ENCODE data around the gene TNFRSF11A. TPM values are rescaled to one million over a fixed set of nuclear protein-coding genes. Genes with fewer than 3 reads are reported as not detected.
A peak's percentile ranks its signal among the peaks of the same experiment; 100 is the strongest.

TNFRSF11A gene
- 1.4 TPM for total RNA-seq

DNA sequence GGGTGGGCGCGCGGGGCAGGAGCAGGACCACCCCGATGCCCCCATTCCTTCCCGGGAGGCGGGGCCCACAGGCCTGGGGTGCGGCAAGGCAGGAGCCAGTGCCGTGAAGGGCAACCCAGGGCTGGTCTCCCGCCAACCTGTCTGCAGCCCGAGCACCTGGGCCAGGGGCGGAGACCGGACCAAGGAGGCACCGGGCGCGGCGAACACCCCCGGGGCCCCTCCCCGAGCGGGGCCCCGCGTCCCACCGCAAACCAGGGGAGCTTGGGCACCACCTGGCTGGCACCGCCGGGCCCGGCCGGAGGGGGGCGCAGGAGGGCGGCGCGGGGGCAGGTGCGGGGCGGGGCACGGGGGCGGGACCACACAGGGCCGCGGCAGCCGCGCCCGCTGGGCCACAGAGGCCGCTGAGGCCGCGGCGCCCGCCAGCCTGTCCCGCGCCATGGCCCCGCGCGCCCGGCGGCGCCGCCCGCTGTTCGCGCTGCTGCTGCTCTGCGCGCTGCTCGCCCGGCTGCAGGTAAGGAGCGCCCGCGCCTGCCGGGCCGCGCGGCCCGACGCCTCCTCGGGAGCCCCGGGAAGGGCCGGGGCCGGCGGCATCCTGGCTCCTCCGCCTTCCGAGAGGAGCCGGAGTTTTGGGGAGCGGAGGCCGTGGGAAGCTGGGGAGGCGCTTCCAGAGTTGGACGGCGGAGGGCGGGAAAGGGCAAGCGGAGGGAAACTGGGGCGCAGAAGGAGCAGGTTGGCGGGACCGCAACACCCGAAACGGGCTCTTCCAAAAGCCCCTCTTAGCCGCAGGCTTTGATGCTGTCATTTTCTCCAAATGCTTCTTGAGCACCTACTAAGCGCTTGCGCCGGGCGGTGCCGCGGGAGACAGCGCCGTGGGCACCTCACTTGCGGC, at the start of gene TNFRSF11A:
TNFRSF11A (plus strand) TSS at position 394 of the 889 bp plus-strand sequence; CDS start at position 437, 43 bp downstream.
- Histone ChIP-seq H3K4me3 (ENCODE audit: low read length) (peak within 1 kb of the TSS; percentile 36), H3K27me3 (ENCODE audit: insufficient read depth, low read length) (peaks cover 70% of the 10 kb centered on the region), H3K9me3 (ENCODE audit: low read depth, low read length) (no peaks in the 10 kb centered on the region), H3K4me1 (ENCODE audit: insufficient read depth, low read length) (peaks cover 41% of the 10 kb centered on the region)

DNA sequence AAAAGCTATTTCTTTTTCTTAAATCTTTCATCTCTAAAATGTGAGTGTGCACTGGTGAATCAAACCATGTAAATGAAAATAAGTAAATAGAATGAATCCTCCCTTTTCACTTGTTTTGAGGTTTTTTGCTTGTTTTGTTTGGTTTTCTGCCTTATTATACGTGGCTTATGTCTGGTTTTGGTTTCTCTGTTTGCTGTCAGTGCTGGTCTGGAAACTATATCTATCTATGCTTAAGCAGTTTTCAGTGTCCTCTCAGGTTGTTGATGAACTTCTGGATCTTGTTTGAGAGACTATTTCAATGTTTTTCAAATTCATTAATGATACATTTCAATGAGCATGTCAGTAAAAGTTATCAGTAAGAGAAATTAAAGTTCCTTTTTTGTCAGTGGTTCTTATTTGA, 48.1 kb upstream of the TNFRSF11A start:
- Histone ChIP-seq H3K4me1 (ENCODE audit: insufficient read depth, low read length) (peaks cover 5% of the 10 kb centered on the region), H3K4me3 (ENCODE audit: low read length) (no peak overlapping the region), H3K9me3 (ENCODE audit: low read depth, low read length) (no peaks in the 10 kb centered on the region), H3K27me3 (ENCODE audit: insufficient read depth, low read length) (no peaks in the 10 kb centered on the region)

DNA sequence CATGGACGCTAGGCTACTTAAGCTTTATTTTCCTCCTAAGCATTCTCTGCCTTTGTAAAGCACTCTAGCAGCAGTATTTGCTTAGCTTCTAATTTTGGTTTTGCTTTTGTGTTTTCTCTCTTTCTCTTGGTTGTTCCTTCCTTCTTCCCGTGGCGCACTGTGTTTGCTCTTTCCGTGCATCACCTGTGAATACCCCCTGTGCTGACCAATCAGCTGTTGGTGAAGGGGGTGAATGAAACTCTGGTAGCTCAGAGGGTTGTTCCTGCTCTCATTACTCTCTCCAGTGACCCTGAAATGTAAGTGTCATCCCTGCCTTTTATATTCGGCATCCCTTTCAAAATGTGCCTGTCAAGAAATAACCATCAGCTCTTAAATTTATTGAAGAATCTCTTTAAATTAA, 45.5 kb upstream of the TNFRSF11A start:
- Histone ChIP-seq H3K4me1 (ENCODE audit: insufficient read depth, low read length) (peaks cover 5% of the 10 kb centered on the region), H3K27me3 (ENCODE audit: insufficient read depth, low read length) (no peaks in the 10 kb centered on the region), H3K4me3 (ENCODE audit: low read length) (no peak overlapping the region), H3K9me3 (ENCODE audit: low read depth, low read length) (no peaks in the 10 kb centered on the region)

DNA sequence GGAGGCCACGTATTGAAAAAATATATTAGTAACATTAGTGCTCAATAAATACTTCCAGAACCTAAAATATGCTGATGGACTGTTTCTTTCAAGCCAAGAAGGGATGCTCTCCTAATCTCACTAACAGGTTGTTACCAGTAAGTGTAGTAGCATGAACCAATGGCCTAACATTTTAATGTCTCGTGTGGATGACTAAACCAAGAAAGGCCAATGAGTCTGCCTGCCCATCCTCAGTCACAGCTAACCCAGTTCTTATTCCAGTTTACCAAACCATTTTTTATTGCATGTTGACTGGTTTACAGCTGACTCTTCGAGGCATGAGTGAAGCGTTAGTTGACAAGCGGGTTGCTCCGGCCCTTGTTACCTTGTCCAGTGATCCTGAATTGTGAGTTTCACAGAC, 45.1 kb upstream of the TNFRSF11A start:
- H3K4me1 ChIP-seq (ENCODE audit: insufficient read depth, low read length) = peaks cover 7% of the 10 kb centered on the region
- H3K4me3 ChIP-seq (ENCODE audit: low read length) = no peak overlapping the region
- no peaks in the 10 kb centered on the region for H3K9me3 ChIP-seq (ENCODE audit: low read depth, low read length)
- H3K27me3 ChIP-seq (ENCODE audit: insufficient read depth, low read length) = no peaks in the 10 kb centered on the region

DNA sequence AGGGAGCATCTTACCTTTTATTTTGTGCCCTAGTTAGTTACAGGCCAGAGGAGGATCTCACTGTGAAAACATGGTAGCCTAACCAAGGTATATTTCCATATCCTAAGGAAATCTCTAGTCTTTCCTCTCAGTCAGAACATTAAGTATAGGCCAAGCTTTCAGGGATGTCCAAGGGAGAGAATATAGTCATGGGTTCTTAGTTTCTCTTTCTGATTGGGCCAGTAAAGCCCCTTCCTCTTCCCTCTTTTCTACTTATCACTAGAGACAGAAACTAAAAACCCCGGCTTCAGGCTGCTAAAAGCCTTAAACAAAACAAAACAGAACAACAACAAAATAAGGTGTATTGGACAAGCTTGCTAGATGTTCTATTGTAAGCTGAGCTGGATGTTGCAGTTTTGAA, 44.3 kb upstream of the TNFRSF11A start:
- Histone ChIP-seq H3K4me1 (ENCODE audit: insufficient read depth, low read length) (peaks cover 12% of the 10 kb centered on the region), H3K4me3 (ENCODE audit: low read length) (no peak overlapping the region), H3K9me3 (ENCODE audit: low read depth, low read length) (no peaks in the 10 kb centered on the region), H3K27me3 (ENCODE audit: insufficient read depth, low read length) (no peaks in the 10 kb centered on the region)

GRCh38 chr18:62281684-62282083, 43.4 kb upstream of the TNFRSF11A start:
- no peak overlapping the region for H3K4me3 ChIP-seq (ENCODE audit: low read length)
- peaks cover 12% of the 10 kb centered on the region for H3K4me1 ChIP-seq (ENCODE audit: insufficient read depth, low read length)
- no peaks in the 10 kb centered on the region for H3K9me3 ChIP-seq (ENCODE audit: low read depth, low read length)
- no peaks in the 10 kb centered on the region for H3K27me3 ChIP-seq (ENCODE audit: insufficient read depth, low read length)

GRCh38 chr18:62282188-62282629, 42.9 kb upstream of the TNFRSF11A start:
- Histone ChIP-seq H3K4me1 (ENCODE audit: insufficient read depth, low read length) (peaks cover 12% of the 10 kb centered on the region), H3K9me3 (ENCODE audit: low read depth, low read length) (no peaks in the 10 kb centered on the region), H3K4me3 (ENCODE audit: low read length) (no peak overlapping the region), H3K27me3 (ENCODE audit: insufficient read depth, low read length) (no peaks in the 10 kb centered on the region)

GRCh38 chr18:62284637-62285036, 40.5 kb upstream of the TNFRSF11A start:
- peaks cover 15% of the 10 kb centered on the region for H3K4me1 ChIP-seq (ENCODE audit: insufficient read depth, low read length)
- H3K27me3 ChIP-seq (ENCODE audit: insufficient read depth, low read length) = no peaks in the 10 kb centered on the region

GRCh38 chr18:62285281-62285680, 39.8 kb upstream of the TNFRSF11A start:
- no peak overlapping the region for H3K4me3 ChIP-seq (ENCODE audit: low read length)
- peaks cover 16% of the 10 kb centered on the region for H3K4me1 ChIP-seq (ENCODE audit: insufficient read depth, low read length)
- no peaks in the 10 kb centered on the region for H3K9me3 ChIP-seq (ENCODE audit: low read depth, low read length)
- no peaks in the 10 kb centered on the region for H3K27me3 ChIP-seq (ENCODE audit: insufficient read depth, low read length)

More at GRCh38 chr18:62284637-62285036, 40.5 kb upstream of the TNFRSF11A start:
- H3K9me3 ChIP-seq (ENCODE audit: low read depth, low read length) = no peaks in the 10 kb centered on the region
- no peak overlapping the region for H3K4me3 ChIP-seq (ENCODE audit: low read length)

DNA sequence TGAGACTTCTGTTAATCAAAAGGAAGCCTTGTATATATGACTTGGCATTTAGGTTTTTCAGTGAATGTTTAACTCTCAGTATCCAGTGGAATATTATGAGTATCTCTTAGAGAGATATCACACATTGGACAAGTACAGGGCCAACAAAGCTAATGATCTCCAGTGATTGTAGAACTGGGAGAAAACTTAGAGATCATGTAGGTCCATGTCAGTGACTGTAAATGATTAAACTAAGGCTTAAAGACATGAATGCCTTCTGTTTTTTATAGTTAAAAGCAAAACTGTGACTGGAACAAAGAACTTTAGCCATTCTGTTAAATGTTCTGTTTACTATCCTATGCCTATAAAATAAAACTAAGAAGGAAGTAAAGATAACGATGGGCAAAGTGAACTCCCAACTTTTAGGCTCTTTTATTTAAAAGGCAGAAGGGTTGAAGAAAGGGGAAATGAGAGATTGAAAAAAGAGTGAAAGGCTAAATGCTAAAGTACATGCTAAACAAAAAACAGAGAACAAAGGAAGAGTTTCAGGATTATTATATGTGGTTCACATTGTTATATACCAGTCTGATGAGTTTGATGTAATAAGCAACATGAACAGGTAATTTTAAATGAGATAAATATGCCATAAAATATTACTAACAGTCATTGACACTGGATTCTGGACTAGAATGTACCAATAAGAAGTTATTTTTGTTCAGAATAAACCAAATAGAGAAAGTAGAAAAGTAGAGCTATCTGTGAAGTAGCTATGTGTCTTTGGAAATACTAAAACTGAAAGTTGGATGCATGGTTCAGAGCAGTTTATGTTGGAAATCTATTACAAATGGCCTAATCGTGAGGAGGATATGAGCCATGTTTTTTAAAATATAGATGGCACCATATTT, 37.1 kb upstream of the TNFRSF11A start:
- H3K4me1 ChIP-seq (ENCODE audit: insufficient read depth, low read length) = peaks cover 11% of the 10 kb centered on the region
- H3K27me3 ChIP-seq (ENCODE audit: insufficient read depth, low read length) = no peaks in the 10 kb centered on the region
- no peaks in the 10 kb centered on the region for H3K9me3 ChIP-seq (ENCODE audit: low read depth, low read length)
- no peak overlapping the region for H3K4me3 ChIP-seq (ENCODE audit: low read length)

DNA sequence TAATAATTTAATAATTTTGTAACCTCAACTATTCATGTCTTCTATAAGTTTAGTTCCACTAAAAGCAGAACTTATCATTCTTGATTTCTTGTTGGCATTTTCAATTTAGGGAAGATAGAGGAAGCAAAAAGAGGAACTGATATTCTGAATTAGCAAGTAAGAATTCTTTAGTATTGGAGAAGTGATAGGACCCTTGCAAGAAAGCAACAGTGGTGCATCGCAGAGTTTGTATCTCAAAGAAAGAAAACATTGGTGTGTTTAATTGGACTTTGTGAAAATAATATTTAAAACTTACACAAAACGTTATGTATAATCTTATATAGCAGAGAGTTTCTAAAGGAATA, 36.5 kb upstream of the TNFRSF11A start:
- Histone ChIP-seq H3K27me3 (ENCODE audit: insufficient read depth, low read length) (no peaks in the 10 kb centered on the region), H3K4me1 (ENCODE audit: insufficient read depth, low read length) (peaks cover 11% of the 10 kb centered on the region), H3K9me3 (ENCODE audit: low read depth, low read length) (no peaks in the 10 kb centered on the region), H3K4me3 (ENCODE audit: low read length) (no peak overlapping the region)

DNA sequence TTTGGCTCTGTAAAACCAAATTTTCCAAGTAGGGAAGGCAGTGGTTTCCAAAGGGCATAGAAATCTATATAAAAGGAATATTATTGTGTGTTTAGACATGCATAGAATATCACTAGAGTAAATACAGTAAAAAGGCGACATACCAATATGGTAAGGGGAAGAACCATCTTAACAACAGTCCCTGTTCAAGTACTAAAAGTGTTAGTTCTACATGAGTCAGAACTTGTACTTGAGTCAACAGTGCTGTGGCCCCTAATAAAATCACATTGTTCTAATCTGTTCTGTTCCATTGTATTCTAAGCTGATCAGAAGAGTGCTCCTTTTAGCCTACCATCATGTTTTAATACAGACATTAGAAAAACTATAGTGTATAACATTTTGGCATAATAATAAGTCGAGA, 36.1 kb upstream of the TNFRSF11A start:
- Histone ChIP-seq H3K4me3 (ENCODE audit: low read length) (no peak overlapping the region), H3K9me3 (ENCODE audit: low read depth, low read length) (no peaks in the 10 kb centered on the region), H3K27me3 (ENCODE audit: insufficient read depth, low read length) (no peaks in the 10 kb centered on the region), H3K4me1 (ENCODE audit: insufficient read depth, low read length) (peaks cover 11% of the 10 kb centered on the region)

DNA sequence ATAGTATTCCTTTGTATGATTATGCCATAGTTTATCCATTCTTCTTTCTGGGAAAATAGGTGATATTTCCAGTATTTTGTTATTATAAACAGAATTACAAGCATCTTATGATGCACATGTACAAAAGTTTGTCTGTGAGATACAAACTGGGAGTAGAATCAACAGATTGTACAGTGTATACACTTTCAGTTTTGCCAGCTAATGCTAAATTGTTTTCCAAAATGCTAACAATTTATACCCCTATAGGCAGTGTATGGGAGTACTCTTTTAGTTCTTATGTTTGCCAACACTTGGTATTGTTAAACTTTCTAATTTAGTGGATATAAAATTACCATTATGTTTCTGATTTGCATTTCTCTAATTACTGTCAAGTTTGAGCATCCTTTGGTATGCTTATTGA, 31.0 kb upstream of the TNFRSF11A start:
- H3K4me3 ChIP-seq (ENCODE audit: low read length) = no peak overlapping the region
- H3K4me1 ChIP-seq (ENCODE audit: insufficient read depth, low read length) = peaks cover 4% of the 10 kb centered on the region
- no peaks in the 10 kb centered on the region for H3K27me3 ChIP-seq (ENCODE audit: insufficient read depth, low read length)
- H3K9me3 ChIP-seq (ENCODE audit: low read depth, low read length) = no peaks in the 10 kb centered on the region

DNA sequence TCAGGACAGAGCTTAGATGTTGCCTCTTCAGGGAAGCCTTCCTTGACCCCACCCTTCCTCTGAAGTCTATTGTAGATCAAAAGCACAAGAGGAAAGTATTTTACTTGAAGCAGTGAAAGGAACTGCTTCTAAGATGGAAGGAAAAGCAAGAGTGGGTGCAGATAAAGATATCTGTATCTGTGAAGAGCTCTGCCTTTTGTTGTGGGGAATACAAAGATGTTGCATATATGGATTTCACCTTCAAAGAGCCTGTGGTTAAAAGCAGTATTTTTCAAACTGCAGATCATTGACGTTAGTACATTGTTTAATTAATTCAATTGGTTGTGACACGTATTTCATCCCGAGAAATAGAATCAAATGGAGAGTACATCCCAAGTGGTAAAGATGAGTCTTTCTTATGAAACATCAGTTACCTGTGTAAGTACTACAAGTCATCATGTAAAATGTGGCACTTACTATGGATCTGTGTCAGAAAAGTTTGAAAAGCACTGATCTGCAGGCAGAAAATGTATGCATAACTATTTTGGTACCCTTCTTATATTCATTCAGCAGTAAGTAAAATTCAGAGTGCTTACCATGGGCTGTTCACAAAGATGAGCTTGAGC, 24.6 kb upstream of the TNFRSF11A start:
- Histone ChIP-seq H3K4me3 (ENCODE audit: low read length) (no peak overlapping the region), H3K4me1 (ENCODE audit: insufficient read depth, low read length) (no peaks in the 10 kb centered on the region), H3K9me3 (ENCODE audit: low read depth, low read length) (no peaks in the 10 kb centered on the region), H3K27me3 (ENCODE audit: insufficient read depth, low read length) (no peaks in the 10 kb centered on the region)

GRCh38 chr18:62301322-62301721, 23.8 kb upstream of the TNFRSF11A start:
- H3K27me3 ChIP-seq (ENCODE audit: insufficient read depth, low read length) = no peaks in the 10 kb centered on the region
- H3K9me3 ChIP-seq (ENCODE audit: low read depth, low read length) = no peaks in the 10 kb centered on the region
- no peaks in the 10 kb centered on the region for H3K4me1 ChIP-seq (ENCODE audit: insufficient read depth, low read length)
- no peak overlapping the region for H3K4me3 ChIP-seq (ENCODE audit: low read length)
